Uterus (tissue), 4 donors: ENCODE results near the gene UBE2J1. TPM values are rescaled to one million over a fixed set of nuclear protein-coding genes. Genes with fewer than 3 reads are reported as not detected.

Experiments used
- DNase-seq, 2 donors: peaks; one replicate each; pipeline ENCODE4 v3.0.0-alpha.2; 2019 to 2020
- H3K27ac ChIP-seq, 2 donors: fragments of 200-600 bp; sonication (generic); 1 replicate in 1 of 2; 2 replicates in 1 of 2; pipeline ENCODE4 v1.5.1; 2016 to 2018
- H3K27me3 ChIP-seq, 2 donors: fragments of 200-600 bp; sonication (generic); one replicate each; pipeline ENCODE4 v1.5.1; 2018 to 2019; ENCODE audit warnings: control low read depth in 1 of 2
- H3K36me3 ChIP-seq, 2 donors: fragments of 200-600 bp; sonication (generic); one replicate each; pipeline ENCODE4 v1.5.1; 2019; ENCODE audit warnings: control low read depth in 1 of 2
- H3K4me1 ChIP-seq, 2 donors: fragments of 200-600 bp; sonication (generic); one replicate each; pipeline ENCODE4 v1.5.1; 2018 to 2019; ENCODE audit warnings: control low read depth in 1 of 2
- H3K4me3 ChIP-seq, 2 donors: fragments of 200-600 bp; sonication (generic); 1 replicate in 1 of 2; 2 replicates in 1 of 2; pipeline ENCODE4 v1.5.1; 2018 to 2019; ENCODE audit warnings: mild to moderate bottlenecking in 1 of 2
- H3K9me3 ChIP-seq, 2 donors: fragments of 200-600 bp; sonication (generic); one replicate each; pipeline ENCODE4 v1.5.1; 2019; ENCODE audit warnings: control low read depth in 1 of 2
- CTCF ChIP-seq, 4 experiments: fragments of 200-600 bp in 2 of 4; fragments of 450-650 bp in 2 of 4; sonication (generic) in 2 of 4; IDR thresholded peaks; one replicate each; pipeline ENCODE4 v1.5.1; 2016 to 2019; ENCODE audit warnings: antibody characterized with exemption in 4 of 4, mild to moderate bottlenecking in 2 of 4, moderate library complexity in 1 of 4
- POLR2A ChIP-seq, 2 donors: fragments of 450-650 bp; IDR thresholded peaks; one replicate each; pipeline ENCODE4 v1.6.1; 2016; ENCODE audit warnings: antibody characterized with exemption in 2 of 2, mild to moderate bottlenecking in 1 of 2, moderate library complexity in 1 of 2
- intact Hi-C: fragments of 100-400 bp; cut with DNase I; formaldehyde crosslinking; loops from one replicate; pipeline ENCODE4 v1.15.1; 2023; ENCODE audit warnings: low total_unique reads
- total RNA-seq, 4 donors: library from RNA; depleted of rRNA in 3 of 4; stranded (reverse); fragments of >200 nt in 3 of 4; gene quantifications; one replicate each; pipeline versions ENCODE4 v1.1.0 to v1.2.4, GENCODE V29; 2014 to 2023
- donor health status: DM: yes; HTN: yes; CAD: no.

Gene UBE2J1
- total RNA-seq, 4 donors from 2014 or later = 13.1 to 55.2 (median 41.0) TPM

DNA sequence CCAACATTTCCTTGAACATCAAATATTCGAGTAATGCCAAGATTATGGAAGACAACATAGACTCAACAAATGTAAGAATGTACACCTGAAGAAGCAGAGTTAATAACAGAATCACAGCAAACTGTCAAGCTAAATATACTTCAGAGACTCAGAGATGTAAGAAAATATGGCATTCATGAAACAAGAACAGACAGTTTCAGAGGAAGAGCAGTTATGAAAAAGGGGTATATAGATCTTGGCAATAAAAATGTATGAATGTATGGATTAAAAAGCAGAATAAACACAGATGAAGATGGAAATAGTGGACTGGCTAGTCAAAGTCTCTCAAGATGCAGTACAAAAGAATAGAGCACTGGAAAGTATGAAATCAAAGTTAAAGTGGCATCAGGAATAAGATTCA is 41.1 kb upstream of the UBE2J1 start:
- H3K4me1 ChIP-seq = no peaks in the 10 kb centered on the region
- no peak for DNase-seq
- intact Hi-C loops = no loop called here
- no peak overlapping the region for H3K4me3 ChIP-seq
- no peaks in the 10 kb centered on the region for H3K9me3 ChIP-seq
- no peaks in the 10 kb centered on the region for H3K27me3 ChIP-seq
- H3K27ac ChIP-seq = no peak overlapping the region
- TF ChIP-seq POLR2A (IDR thresholded peaks at IDR 0.05) = no peak
- no peak for TF ChIP-seq CTCF (IDR thresholded peaks at IDR 0.05)
- no peaks in the 10 kb centered on the region for H3K36me3 ChIP-seq

GRCh38 chr6:89392823-89393222 is 40.3 kb upstream of the UBE2J1 start:
- H3K9me3 ChIP-seq = no peaks in the 10 kb centered on the region

DNA sequence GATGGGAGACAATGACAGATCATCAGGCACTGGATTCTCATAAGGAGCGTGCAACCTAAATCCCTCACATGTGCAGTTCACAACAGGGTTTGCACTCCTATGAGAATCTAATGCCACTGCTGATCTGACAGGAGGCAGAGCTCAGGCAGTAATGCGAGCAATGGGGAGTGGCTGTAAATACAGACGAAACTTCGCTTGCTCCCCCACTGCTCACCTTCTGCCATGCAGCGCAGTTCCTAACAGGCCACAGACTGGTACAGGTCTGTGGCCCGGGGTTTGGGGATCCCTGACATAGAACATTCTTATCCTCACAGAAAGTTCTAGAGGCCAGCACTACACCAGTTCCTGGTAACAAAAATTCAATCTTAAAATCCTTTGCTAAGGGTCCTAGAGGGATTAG is 36.3 kb upstream of the UBE2J1 start:
- Histone ChIP-seq H3K4me3 (no peak overlapping the region), H3K4me1 (no peaks in the 10 kb centered on the region), H3K36me3 (no peaks in the 10 kb centered on the region), H3K9me3 (no peaks in the 10 kb centered on the region), H3K27ac (no peak overlapping the region), H3K27me3 (no peaks in the 10 kb centered on the region)
- intact Hi-C loops = no loop called here
- TF ChIP-seq CTCF (IDR thresholded peaks at IDR 0.05) (no peak), POLR2A (IDR thresholded peaks at IDR 0.05) (no peak)
- no peak for DNase-seq

More at GRCh38 chr6:89392823-89393222, 40.3 kb upstream of the UBE2J1 start:
- H3K27ac ChIP-seq = no peak overlapping the region
- H3K27me3 ChIP-seq = no peaks in the 10 kb centered on the region
- no peaks in the 10 kb centered on the region for H3K36me3 ChIP-seq
- H3K4me3 ChIP-seq = no peak overlapping the region
- no peaks in the 10 kb centered on the region for H3K4me1 ChIP-seq
- TF ChIP-seq POLR2A (IDR thresholded peaks at IDR 0.05) (no peak), CTCF (IDR thresholded peaks at IDR 0.05) (no peak)
- DNase-seq = no peak
- intact Hi-C loops = no loop called here

GRCh38 chr6:89387516-89388201 is 35.1 kb upstream of the UBE2J1 start:
- DNase-seq = no peak
- no peak overlapping the region for H3K4me3 ChIP-seq
- TF ChIP-seq POLR2A (IDR thresholded peaks at IDR 0.05) = no peak
- TF ChIP-seq CTCF (IDR thresholded peaks at IDR 0.05) = no peak
- H3K9me3 ChIP-seq = no peaks in the 10 kb centered on the region
- no peaks in the 10 kb centered on the region for H3K4me1 ChIP-seq
- intact Hi-C loops = no loop called here
- H3K36me3 ChIP-seq = no peaks in the 10 kb centered on the region
- H3K27ac ChIP-seq = no peak overlapping the region
- no peaks in the 10 kb centered on the region for H3K27me3 ChIP-seq

DNA sequence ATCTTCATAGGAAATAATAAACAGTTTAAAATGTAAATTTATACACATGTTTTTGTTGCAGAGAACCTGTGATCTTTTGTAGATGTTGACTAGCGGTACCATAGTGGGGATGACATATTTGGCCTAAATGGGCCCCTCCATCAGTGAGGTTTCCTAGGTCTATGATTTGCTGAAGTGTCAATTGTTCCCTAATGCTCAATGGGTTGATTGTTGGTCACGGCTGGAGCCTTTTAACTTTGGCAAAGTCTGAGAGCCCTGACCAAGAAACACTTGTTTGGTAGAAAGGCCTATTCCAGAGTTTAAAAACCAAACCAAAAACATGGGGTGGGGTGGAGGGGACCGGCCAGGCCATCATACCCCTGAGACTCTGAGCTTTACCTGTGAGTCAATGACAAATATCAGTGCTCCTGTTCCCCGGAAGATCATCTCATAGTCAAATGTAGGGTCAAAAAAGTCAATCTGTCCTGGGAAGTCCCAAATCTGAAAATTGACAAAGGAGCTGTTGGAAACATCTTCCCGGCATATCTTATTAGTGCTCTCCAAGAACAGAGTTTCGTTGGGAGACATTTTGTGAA is 34.5 kb upstream of the UBE2J1 start:
- no peaks in the 10 kb centered on the region for H3K27me3 ChIP-seq
- no peaks in the 10 kb centered on the region for H3K9me3 ChIP-seq
- intact Hi-C loops = no loop called here
- no peak overlapping the region for H3K4me3 ChIP-seq
- H3K4me1 ChIP-seq = no peaks in the 10 kb centered on the region
- no peaks in the 10 kb centered on the region for H3K36me3 ChIP-seq
- TF ChIP-seq CTCF (IDR thresholded peaks at IDR 0.05) = no peak
- no peak for TF ChIP-seq POLR2A (IDR thresholded peaks at IDR 0.05)
- DNase-seq = no peak
- H3K27ac ChIP-seq = no peak overlapping the region
